Measurements from ENCODE around the gene SMYD3.

GRCh38 chr1:246146804-246147523, 360.1 kb downstream of the SMYD3 start:
- no peak for TF ChIP-seq POLR2A (IDR thresholded peaks at IDR 0.05; ENCODE audit: low read depth, low read length)
- no peak for TF ChIP-seq SRF (IDR thresholded peaks at IDR 0.05; ENCODE audit: low read depth in 2 of 2, low read length in 2 of 2)
- no peak for TF ChIP-seq CTCF (IDR thresholded peaks at IDR 0.05 in 2 of 3, conservative IDR thresholded peaks at IDR 0.05 in 1 of 3; ENCODE audit: control insufficient read depth in 2 of 3, extremely low read depth in 1 of 3, insufficient read depth in 1 of 3, low read depth in 3 of 3, low read length in 3 of 3)
- TF ChIP-seq ATF7 (IDR thresholded peaks at IDR 0.05; ENCODE audit: low read depth) = no peak
- TF ChIP-seq RAD21 (IDR thresholded peaks at IDR 0.05; ENCODE audit: insufficient read depth, low read depth, low read length) = no peak
- no peak for TF ChIP-seq ETV6 (conservative IDR thresholded peaks at IDR 0.05 in 1 of 2, IDR thresholded peaks at IDR 0.05 in 1 of 2; ENCODE audit: borderline replicate concordance in 1 of 2, low read depth in 1 of 2)
- no peak for TF ChIP-seq YBX1 (IDR thresholded peaks at IDR 0.05)
- no peak for TF ChIP-seq CEBPB (IDR thresholded peaks at IDR 0.05; ENCODE audit: borderline replicate concordance in 1 of 2, low read depth in 2 of 2, low read length in 2 of 2)
